LNCaP clone FGC (cell line): Measurements from ENCODE around the gene HDAC4.

Experiments
- DNase-seq: peaks from one replicate; pipeline ENCODE4 v3.0.0-alpha.2; 2011; ENCODE audit warnings: low read depth
- H3K4me3 ChIP-seq: 2 replicates; pipeline ENCODE4 v1.5.1; 2011; ENCODE audit warnings: mild to moderate bottlenecking, low read depth, low read length, control low read depth
- CTCF ChIP-seq: IDR thresholded peaks from 2 replicates; pipeline ENCODE4 v1.5.1; 2012; ENCODE audit warnings: mild to moderate bottlenecking; ENCODE audit not compliant: control insufficient read depth, insufficient read depth; ENCODE audit errors: extremely low read depth

The HDAC4 gene

GRCh38 chr2:239057533-239057932 lies 343.3 kb downstream of the HDAC4 start:
- DNase-seq: peak; percentile 45
- no peak overlapping the region for H3K4me3 ChIP-seq
- TF ChIP-seq CTCF: no peak

- DNase-seq: no peak
- TF ChIP-seq CTCF: no peak
- H3K4me3 ChIP-seq: no peak overlapping the region
Observed at GRCh38 chr2:239056611-239057010, 344.2 kb downstream of the HDAC4 start.

GRCh38 chr2:239055756-239056493 lies 344.9 kb downstream of the HDAC4 start:
- DNase-seq: no peak
- no peak for TF ChIP-seq CTCF
- H3K4me3 ChIP-seq: no peak overlapping the region

GRCh38 chr2:239054921-239055320 lies 345.9 kb downstream of the HDAC4 start:
- DNase-seq: no peak
- no peak for TF ChIP-seq CTCF
- no peak overlapping the region for H3K4me3 ChIP-seq

GRCh38 chr2:239053801-239054503 lies 346.9 kb downstream of the HDAC4 start:
- DNase-seq: no peak
- H3K4me3 ChIP-seq: no peak overlapping the region
- no peak for TF ChIP-seq CTCF

GRCh38 chr2:239052798-239053665 lies 347.8 kb downstream of the HDAC4 start:
- DNase-seq: no peak
- no peak for TF ChIP-seq CTCF
- H3K4me3 ChIP-seq: no peak overlapping the region
